ENCODE results near the gene LCP2. TPM values are rescaled to one million over a fixed set of nuclear protein-coding genes. Genes with fewer than 3 reads are reported as not detected.

LCP2 gene
- total RNA-seq, 1 experiment from 2014 or later = 0.61 TPM

DNA sequence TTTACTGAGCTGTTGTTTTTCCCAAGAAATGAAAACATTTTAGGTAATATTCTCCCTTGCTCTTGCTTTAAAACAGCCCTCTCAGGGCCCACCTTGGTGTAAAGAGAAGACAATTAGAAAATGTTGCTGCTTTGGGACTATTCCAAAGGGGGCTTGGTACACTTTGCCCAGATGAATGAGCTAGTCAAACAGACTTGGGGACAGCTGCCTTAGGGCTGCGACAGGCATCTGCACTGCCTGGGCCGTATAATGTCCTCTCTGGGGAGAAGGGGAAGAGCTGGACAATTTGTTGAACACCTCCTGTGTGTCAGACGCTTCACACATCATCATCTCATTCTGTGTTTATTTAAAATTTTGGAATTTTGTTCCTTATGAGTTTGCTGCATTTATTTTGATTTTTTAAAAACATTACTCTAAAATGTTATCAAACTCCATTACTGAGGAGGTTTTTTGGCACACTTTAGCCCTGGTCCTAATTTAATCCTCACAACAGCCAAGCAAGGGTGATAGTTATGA is 36.0 kb downstream of the LCP2 start:
- no TSS peak for BruUV-seq (replicated peaks)
- Histone ChIP-seq H3K9me2 (ENCODE audit: insufficient read depth) (no peaks in the 10 kb centered on the region), H2AFZ (ENCODE audit: low read depth, low read length, poor library complexity, severe bottlenecking) (no peak overlapping the region), H3K27me3 (ENCODE audit: insufficient read depth, low read length) (peaks cover 90% of the 10 kb centered on the region), H3K4me1 (ENCODE audit: control insufficient read depth in 1 of 2, insufficient read depth in 2 of 2, low read length in 2 of 2) (no peaks in the 10 kb centered on the region), H3K79me2 (ENCODE audit: insufficient read depth, low read length) (no peaks in the 10 kb centered on the region), H3K9ac (ENCODE audit: low read length) (no peak overlapping the region), H4K20me1 (ENCODE audit: insufficient read depth) (no peaks in the 10 kb centered on the region), H3K36me3 (ENCODE audit: control insufficient read depth in 1 of 2, insufficient read depth in 2 of 2, low read length in 2 of 2) (no peaks in the 10 kb centered on the region), H3K27ac (ENCODE audit: low read depth, low read length) (no peak overlapping the region), H3K9me3 (ENCODE audit: control insufficient read depth in 1 of 2, insufficient read depth in 1 of 2, low read depth in 1 of 2, low read length in 2 of 2) (no peaks in the 10 kb centered on the region), H3K4me3 (replicated peaks in 1 of 2; ENCODE audit: low read depth in 1 of 2, low read length in 2 of 2) (no peak overlapping the region), H3K4me2 (ENCODE audit: low read length) (no peak overlapping the region)
- ChIA-PET POLR2A (no interaction called here), RAD21 (ENCODE audit: low non-redundant PET in 1 of 2, low total read pairs in 2 of 2, uncharacterized antibody in 2 of 2, unreplicated experiment in 2 of 2) (no interaction called here), CTCF (no interaction called here)
- intact Hi-C loops (cut with micrococcal nuclease) = no loop called here
- DNase-seq (ENCODE audit: low read depth, low spot score) = no peak
- TF ChIP-seq TCF7L2 (IDR thresholded peaks at IDR 0.05; ENCODE audit: borderline replicate concordance, extremely low read depth, insufficient read depth, insufficient read length) = no peak
- no peak for TF ChIP-seq CBX3 (IDR thresholded peaks at IDR 0.05; ENCODE audit: low read depth)
- no peak for TF ChIP-seq POLR2A (IDR thresholded peaks at IDR 0.05; ENCODE audit: borderline replicate concordance, extremely low read depth, insufficient read depth, insufficient read length)
- no peak for TF ChIP-seq SIN3A (IDR thresholded peaks at IDR 0.05; ENCODE audit: low read depth)
- TF ChIP-seq EZH2phosphoT487 (IDR thresholded peaks at IDR 0.05; ENCODE audit: borderline replicate concordance) = no peak
- no peak for TF ChIP-seq YY1 (IDR thresholded peaks at IDR 0.05; ENCODE audit: extremely low read depth, insufficient replicate concordance, low read depth, low read length)
- TF ChIP-seq ELF1 (IDR thresholded peaks at IDR 0.05; ENCODE audit: borderline replicate concordance, low read depth) = no peak
- no peak for TF ChIP-seq EZH2 (IDR thresholded peaks at IDR 0.05)
- TF ChIP-seq, protein P1, sequence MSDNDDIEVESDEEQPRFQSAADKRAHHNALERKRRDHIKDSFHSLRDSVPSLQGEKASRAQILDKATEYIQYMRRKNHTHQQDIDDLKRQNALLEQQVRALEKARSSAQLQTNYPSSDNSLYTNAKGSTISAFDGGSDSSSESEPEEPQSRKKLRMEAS (IDR thresholded peaks at IDR 0.05) = no peak
- no peak for TF ChIP-seq SP1 (IDR thresholded peaks at IDR 0.05; ENCODE audit: low read depth)
- no peak for TF ChIP-seq RAD21 (IDR thresholded peaks at IDR 0.05; ENCODE audit: low read depth)
- no peak for TF ChIP-seq ZFX (IDR thresholded peaks at IDR 0.05)
- TF ChIP-seq ATF3 (IDR thresholded peaks at IDR 0.05) = no peak
- no peak for TF ChIP-seq SRF (IDR thresholded peaks at IDR 0.05; ENCODE audit: low read depth)
- TF ChIP-seq REST (IDR thresholded peaks at IDR 0.05; ENCODE audit: low read depth) = no peak
- TF ChIP-seq FOSL1 (IDR thresholded peaks at IDR 0.05; ENCODE audit: low read depth) = no peak
- no peak for TF ChIP-seq JUND (IDR thresholded peaks at IDR 0.05)
- no peak for TF ChIP-seq CTCF (IDR thresholded peaks at IDR 0.05 in 2 of 3, conservative IDR thresholded peaks at IDR 0.05 in 1 of 3; ENCODE audit: borderline replicate concordance in 1 of 3, insufficient read depth in 1 of 3, low read depth in 2 of 3, low read length in 2 of 3)
- TF ChIP-seq CEBPB (IDR thresholded peaks at IDR 0.05; ENCODE audit: low read depth) = no peak
- TF ChIP-seq, protein P2, sequence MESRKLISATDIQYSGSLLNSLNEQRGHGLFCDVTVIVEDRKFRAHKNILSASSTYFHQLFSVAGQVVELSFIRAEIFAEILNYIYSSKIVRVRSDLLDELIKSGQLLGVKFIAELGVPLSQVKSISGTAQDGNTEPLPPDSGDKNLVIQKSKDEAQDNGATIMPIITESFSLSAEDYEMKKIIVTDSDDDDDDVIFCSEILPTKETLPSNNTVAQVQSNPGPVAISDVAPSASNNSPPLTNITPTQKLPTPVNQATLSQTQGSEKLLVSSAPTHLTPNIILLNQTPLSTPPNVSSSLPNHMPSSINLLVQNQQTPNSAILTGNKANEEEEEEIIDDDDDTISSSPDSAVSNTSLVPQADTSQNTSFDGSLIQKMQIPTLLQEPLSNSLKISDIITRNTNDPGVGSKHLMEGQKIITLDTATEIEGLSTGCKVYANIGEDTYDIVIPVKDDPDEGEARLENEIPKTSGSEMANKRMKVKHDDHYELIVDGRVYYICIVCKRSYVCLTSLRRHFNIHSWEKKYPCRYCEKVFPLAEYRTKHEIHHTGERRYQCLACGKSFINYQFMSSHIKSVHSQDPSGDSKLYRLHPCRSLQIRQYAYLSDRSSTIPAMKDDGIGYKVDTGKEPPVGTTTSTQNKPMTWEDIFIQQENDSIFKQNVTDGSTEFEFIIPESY (IDR thresholded peaks at IDR 0.05; ENCODE audit: extremely low read depth, insufficient replicate concordance, low read length) = no peak
- no peak for ATAC-seq
